HG03025 (cell line): ENCODE results near the gene PTPRN2.
"Not testable (repeated sequence)": the region's sequence is repeated elsewhere in the genome, so short reads cannot be mapped to it uniquely, and the experiment has no call there.

Experiments
- ATAC-seq: cut with Tn5 transposase; IDR thresholded peaks from one replicate; pipeline ENCODE4 v1.9.1; 2021; ENCODE audit warnings: mild to moderate bottlenecking, moderate library complexity; ENCODE audit not compliant: unreplicated experiment, low FRiP score

The PTPRN2 gene

GRCh38 chr7:158536871-158537515 lies 50.6 kb downstream of the PTPRN2 start:
- ATAC-seq, result no peak

GRCh38 chr7:158535079-158535478 lies 52.5 kb downstream of the PTPRN2 start:
- ATAC-seq, result no peak

- no peak for ATAC-seq
Measured at GRCh38 chr7:158534598-158534997, 53.0 kb downstream of the PTPRN2 start.

GRCh38 chr7:158534134-158534515 lies 53.5 kb downstream of the PTPRN2 start:
- ATAC-seq, result not testable (repeated sequence)

GRCh38 chr7:158533386-158534133 lies 54.1 kb downstream of the PTPRN2 start:
- ATAC-seq, result no peak

- ATAC-seq, result no peak
Measured at GRCh38 chr7:158532093-158532627, 55.5 kb downstream of the PTPRN2 start.

- ATAC-seq, result no peak
Measured at GRCh38 chr7:158531661-158532060, 56.0 kb downstream of the PTPRN2 start.

- no peak for ATAC-seq
Measured at GRCh38 chr7:158530800-158531609, 56.6 kb downstream of the PTPRN2 start.

GRCh38 chr7:158529181-158530096 lies 58.2 kb downstream of the PTPRN2 start:
- no peak for ATAC-seq

- no peak for ATAC-seq
Measured at GRCh38 chr7:158527915-158528502, 59.6 kb downstream of the PTPRN2 start.

- no peak for ATAC-seq
Measured at GRCh38 chr7:158527495-158527894, 60.1 kb downstream of the PTPRN2 start.

- no peak for ATAC-seq
Measured at GRCh38 chr7:158527038-158527437, 60.6 kb downstream of the PTPRN2 start.

GRCh38 chr7:158526531-158526930 lies 61.1 kb downstream of the PTPRN2 start:
- no peak for ATAC-seq

GRCh38 chr7:158525648-158526484 lies 61.8 kb downstream of the PTPRN2 start:
- ATAC-seq, result no peak

- no peak for ATAC-seq
Measured at GRCh38 chr7:158524749-158525635, 62.6 kb downstream of the PTPRN2 start.

GRCh38 chr7:158524286-158524685 lies 63.3 kb downstream of the PTPRN2 start:
- not testable (repeated sequence) for ATAC-seq

GRCh38 chr7:158523877-158524276 lies 63.7 kb downstream of the PTPRN2 start:
- ATAC-seq, result not testable (repeated sequence)
